ENCODE results near the gene SEMA4D. TPM values are rescaled to one million over a fixed set of nuclear protein-coding genes. Genes with fewer than 3 reads are reported as not detected.

SEMA4D gene
- total RNA-seq, 1 experiment from 2014 or later: 23.3 TPM

GRCh38 chr9:89360465-89360864, 137.4 kb downstream of the SEMA4D start:
- Mint-ChIP-seq H3K27me3 (ENCODE audit: unreplicated experiment) (no peaks in the 10 kb centered on the region), H3K4me1 (ENCODE audit: low read depth, unreplicated experiment) (no peaks in the 10 kb centered on the region), H3K36me3 (ENCODE audit: insufficient read depth, unreplicated experiment) (peaks cover 24% of the 10 kb centered on the region), H3K4me3 (ENCODE audit: low read depth, unreplicated experiment) (no peak overlapping the region), H3K27ac (ENCODE audit: unreplicated experiment) (no peak overlapping the region), H3K9me3 (ENCODE audit: low read depth, unreplicated experiment) (no peaks in the 10 kb centered on the region)
- intact Hi-C loops (cut with micrococcal nuclease; ENCODE audit: unreplicated experiment): no loop called here
- no peak for DNase-seq
- TF ChIP-seq CTCF (IDR thresholded peaks at IDR 0.05; ENCODE audit: unreplicated experiment): no peak
- no TSS peak for BruUV-seq (replicated peaks)
- CTCF ChIA-PET: no interaction called here

GRCh38 chr9:89359751-89360261, 138.1 kb downstream of the SEMA4D start:
- Mint-ChIP-seq H3K27ac (ENCODE audit: unreplicated experiment) (no peak overlapping the region), H3K36me3 (ENCODE audit: insufficient read depth, unreplicated experiment) (peaks cover 24% of the 10 kb centered on the region), H3K4me3 (ENCODE audit: low read depth, unreplicated experiment) (no peak overlapping the region), H3K27me3 (ENCODE audit: unreplicated experiment) (no peaks in the 10 kb centered on the region), H3K9me3 (ENCODE audit: low read depth, unreplicated experiment) (no peaks in the 10 kb centered on the region), H3K4me1 (ENCODE audit: low read depth, unreplicated experiment) (no peaks in the 10 kb centered on the region)
- DNase-seq: no peak
- CTCF ChIA-PET: no interaction called here
- no TSS peak for BruUV-seq (replicated peaks)
- TF ChIP-seq CTCF (IDR thresholded peaks at IDR 0.05; ENCODE audit: unreplicated experiment): no peak
- intact Hi-C loops (cut with micrococcal nuclease; ENCODE audit: unreplicated experiment): no loop called here

- no peak for TF ChIP-seq CTCF (IDR thresholded peaks at IDR 0.05; ENCODE audit: unreplicated experiment)
- Mint-ChIP-seq H3K4me1 (ENCODE audit: low read depth, unreplicated experiment) (no peaks in the 10 kb centered on the region), H3K27ac (ENCODE audit: unreplicated experiment) (no peak overlapping the region), H3K36me3 (ENCODE audit: insufficient read depth, unreplicated experiment) (peaks cover 29% of the 10 kb centered on the region), H3K4me3 (ENCODE audit: low read depth, unreplicated experiment) (no peak overlapping the region), H3K9me3 (ENCODE audit: low read depth, unreplicated experiment) (no peaks in the 10 kb centered on the region), H3K27me3 (ENCODE audit: unreplicated experiment) (no peaks in the 10 kb centered on the region)
- no peak for DNase-seq
- intact Hi-C loops (cut with micrococcal nuclease; ENCODE audit: unreplicated experiment): no loop called here
- CTCF ChIA-PET: no interaction called here
- BruUV-seq (replicated peaks): no TSS peak
These were observed 138.9 kb downstream of the SEMA4D start for GRCh38 chr9:89358985-89359384.

- DNase-seq: no peak
- no peak for TF ChIP-seq CTCF (IDR thresholded peaks at IDR 0.05; ENCODE audit: unreplicated experiment)
- Mint-ChIP-seq H3K4me3 (ENCODE audit: low read depth, unreplicated experiment) (no peak overlapping the region), H3K27ac (ENCODE audit: unreplicated experiment) (no peak overlapping the region), H3K4me1 (ENCODE audit: low read depth, unreplicated experiment) (no peaks in the 10 kb centered on the region), H3K27me3 (ENCODE audit: unreplicated experiment) (no peaks in the 10 kb centered on the region), H3K9me3 (ENCODE audit: low read depth, unreplicated experiment) (no peaks in the 10 kb centered on the region), H3K36me3 (ENCODE audit: insufficient read depth, unreplicated experiment) (peaks cover 33% of the 10 kb centered on the region)
- no TSS peak for BruUV-seq (replicated peaks)
- CTCF ChIA-PET: no interaction called here
- intact Hi-C loops (cut with micrococcal nuclease; ENCODE audit: unreplicated experiment): no loop called here
These were observed 139.5 kb downstream of the SEMA4D start for GRCh38 chr9:89358376-89358916.

Data from Calu3 (cell line).